ENCODE data around the gene USP47.

- no peak for TF ChIP-seq EZH2 (IDR thresholded peaks at IDR 0.05; ENCODE audit: borderline replicate concordance, low read depth, low read length, poor library complexity, severe bottlenecking)
- no peak for TF ChIP-seq CTCF (conservative IDR thresholded peaks at IDR 0.05; ENCODE audit: low read depth, low read length)
Observed at GRCh38 chr11:11864803-11865202, 23.0 kb downstream of the USP47 start.
